Activated CD4-positive, CD25-positive, alpha-beta regulatory T cell treated with anti-CD3 and anti-CD28 coated beads, Interleukin-2, amount 50 U/mL, for 16 hours (primary cell): ENCODE data around the gene POP5.
"Not testable (repeated sequence)": the region's sequence is repeated elsewhere in the genome, so short reads cannot be mapped to it uniquely, and the experiment has no call there.

Experiments used
- DNase-seq: peaks from one replicate; pipeline ENCODE4 v3.0.0-alpha.2; 2020; ENCODE audit warnings: low read depth, low spot score

Gene POP5

GRCh38 chr12:120580787-120581723 lies at the start of gene POP5:
Gene POP5, minus strand, starts transcription at chr12:120581402. Its CDS starts 40 bp downstream, at chr12:120581362.
- DNase-seq = peak; percentile 89

- no peak for DNase-seq
These were observed 49.1 kb upstream of the POP5 start for GRCh38 chr12:120630104-120630892.

- no peak for DNase-seq
These were observed 47.7 kb upstream of the POP5 start for GRCh38 chr12:120628919-120629318.

GRCh38 chr12:120625557-120626419 lies 44.6 kb upstream of the POP5 start:
- no peak for DNase-seq

GRCh38 chr12:120620624-120621023 lies 39.4 kb upstream of the POP5 start:
- no peak for DNase-seq

GRCh38 chr12:120618954-120619615 lies 37.9 kb upstream of the POP5 start:
- no peak for DNase-seq

GRCh38 chr12:120617767-120618166 lies 36.6 kb upstream of the POP5 start:
- DNase-seq = not testable (repeated sequence)

GRCh38 chr12:120617193-120617592 lies 36.0 kb upstream of the POP5 start:
- DNase-seq = not testable (repeated sequence)

- DNase-seq = no peak
These were observed 33.6 kb upstream of the POP5 start for GRCh38 chr12:120614848-120615247.

GRCh38 chr12:120611534-120611933 lies 30.3 kb upstream of the POP5 start:
- not testable (repeated sequence) for DNase-seq

GRCh38 chr12:120610560-120610959 lies 29.4 kb upstream of the POP5 start:
- no peak for DNase-seq

- not testable (repeated sequence) for DNase-seq
These were observed 21.2 kb upstream of the POP5 start for GRCh38 chr12:120602416-120602815.

- DNase-seq = no peak
These were observed 18.7 kb upstream of the POP5 start for GRCh38 chr12:120599672-120600552.

- DNase-seq = no peak
These were observed 17.7 kb upstream of the POP5 start for GRCh38 chr12:120598674-120599463.

- no peak for DNase-seq
These were observed 16.7 kb upstream of the POP5 start for GRCh38 chr12:120597861-120598260.

- no peak for DNase-seq
These were observed 15.7 kb upstream of the POP5 start for GRCh38 chr12:120596901-120597300.

- DNase-seq = no peak
These were observed 11.2 kb upstream of the POP5 start for GRCh38 chr12:120592121-120593049.
